Stimulated activated memory B cell treated with anti-CD40 and anti-IgM and Interleukin-4, amounts not matched to agents 10 μg/mL and 1 μg/mL and 100 μg/mL, for 72 hours (primary cell): ENCODE results near the gene SMIM1.

Experiments
- ATAC-seq: fragments of 150-1000 bp; cut with Tn5 transposase; 2 replicates; pipeline ENCODE4 v1.10.0; 2021
- H3K27ac Mint-ChIP-seq: one replicate; pipeline ENCODE4 v1.8.0; 2022; ENCODE audit warnings: mild to moderate bottlenecking, mixed read lengths
- H3K27me3 Mint-ChIP-seq: one replicate; pipeline ENCODE4 v1.8.0; 2022; ENCODE audit warnings: mixed read lengths
- H3K36me3 Mint-ChIP-seq: one replicate; pipeline ENCODE4 v1.8.0; 2022; ENCODE audit warnings: mixed read lengths
- H3K4me1 Mint-ChIP-seq: one replicate; pipeline ENCODE4 v1.8.0; 2022; ENCODE audit warnings: mixed read lengths
- H3K4me3 Mint-ChIP-seq: one replicate; pipeline ENCODE4 v1.8.0; 2022; ENCODE audit warnings: mild to moderate bottlenecking, moderate library complexity, mixed read lengths
- H3K9me3 Mint-ChIP-seq: one replicate; pipeline ENCODE4 v1.8.0; 2022; ENCODE audit warnings: mixed read lengths

Gene SMIM1

DNA sequence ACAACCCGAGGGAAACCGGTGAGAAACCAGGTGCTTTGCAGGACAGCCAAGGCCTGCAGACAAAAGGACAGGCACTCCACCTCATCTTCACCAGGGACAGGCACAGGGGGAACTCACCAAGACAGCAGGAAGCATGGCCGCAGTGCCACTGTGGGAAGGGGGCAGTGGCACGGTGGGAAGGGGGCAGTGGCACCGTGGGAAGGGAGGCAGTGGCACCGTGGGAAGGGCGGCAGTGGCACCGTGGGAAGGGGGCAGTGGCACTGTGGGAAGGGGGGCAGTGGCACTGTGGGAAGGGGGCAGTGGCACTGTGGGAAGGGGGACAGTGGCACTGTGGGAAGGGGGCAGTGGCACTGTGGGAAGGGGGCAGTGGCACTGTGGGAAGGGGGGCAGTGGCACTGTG lies 52.1 kb downstream of the SMIM1 start:
- ATAC-seq: no peak
- H3K4me3 Mint-ChIP-seq: no peak overlapping the region
- H3K4me1 Mint-ChIP-seq: peaks cover under 1% of the 10 kb centered on the region
- peaks cover 88% of the 10 kb centered on the region for H3K36me3 Mint-ChIP-seq
- H3K27me3 Mint-ChIP-seq: no peaks in the 10 kb centered on the region
- H3K9me3 Mint-ChIP-seq: no peaks in the 10 kb centered on the region
- no peak overlapping the region for H3K27ac Mint-ChIP-seq

DNA sequence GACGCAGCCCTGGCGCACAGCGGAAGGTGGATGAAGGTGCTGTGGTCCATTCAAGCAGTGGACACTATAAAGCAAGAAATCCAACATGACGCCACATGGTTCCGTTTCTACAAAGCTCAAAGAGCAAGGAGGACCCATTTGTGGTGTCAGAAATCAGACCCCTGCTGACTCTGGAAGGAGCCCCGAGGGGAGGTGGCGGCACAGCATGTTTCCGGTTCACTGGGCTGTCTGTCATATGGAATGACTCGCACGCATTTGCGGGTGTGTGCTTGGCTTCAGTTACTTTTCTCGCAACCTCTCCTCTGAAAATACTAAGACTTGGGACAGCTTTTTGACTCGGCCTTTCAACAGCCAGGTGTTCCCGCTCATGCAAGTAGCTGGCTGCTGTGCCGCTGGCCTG lies 52.8 kb downstream of the SMIM1 start:
- Mint-ChIP-seq H3K27ac (no peak overlapping the region), H3K9me3 (no peaks in the 10 kb centered on the region), H3K27me3 (no peaks in the 10 kb centered on the region), H3K36me3 (peaks cover 88% of the 10 kb centered on the region), H3K4me1 (no peaks in the 10 kb centered on the region), H3K4me3 (no peak overlapping the region)
- ATAC-seq: no peak
